Stimulated activated CD8-positive, alpha-beta memory T cell treated with anti-CD3 and anti-CD28 coated beads, Interleukin-12 subunit alpha, Interleukin-12 subunit beta, amount 100 ng/mL, for 4 hours (primary cell): ENCODE results near the gene TSHB.

ENCODE experiments used
- DNase-seq: peaks from one replicate; pipeline ENCODE4 v3.0.0-alpha.2; 2020; ENCODE audit warnings: low read depth

Gene TSHB

DNA sequence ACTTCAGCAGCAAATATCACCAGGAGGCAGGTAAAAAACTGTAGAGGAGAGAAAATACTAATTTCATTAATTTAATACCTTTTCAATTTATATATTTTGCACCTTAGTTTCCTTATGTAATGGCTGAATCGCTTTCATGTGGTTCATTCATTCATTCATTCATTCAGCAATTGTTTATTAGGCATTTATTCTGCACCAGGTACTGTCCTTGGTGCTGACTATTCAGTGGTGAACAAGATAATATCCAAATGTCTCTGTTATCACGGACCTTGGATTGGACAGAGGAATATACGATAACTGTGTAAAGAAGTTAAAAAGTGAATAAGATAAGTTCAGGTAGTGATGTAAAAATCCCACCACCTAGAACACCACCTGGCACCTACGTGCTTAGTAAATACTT is 30.9 kb downstream of the TSHB start:
- no peak for DNase-seq

DNA sequence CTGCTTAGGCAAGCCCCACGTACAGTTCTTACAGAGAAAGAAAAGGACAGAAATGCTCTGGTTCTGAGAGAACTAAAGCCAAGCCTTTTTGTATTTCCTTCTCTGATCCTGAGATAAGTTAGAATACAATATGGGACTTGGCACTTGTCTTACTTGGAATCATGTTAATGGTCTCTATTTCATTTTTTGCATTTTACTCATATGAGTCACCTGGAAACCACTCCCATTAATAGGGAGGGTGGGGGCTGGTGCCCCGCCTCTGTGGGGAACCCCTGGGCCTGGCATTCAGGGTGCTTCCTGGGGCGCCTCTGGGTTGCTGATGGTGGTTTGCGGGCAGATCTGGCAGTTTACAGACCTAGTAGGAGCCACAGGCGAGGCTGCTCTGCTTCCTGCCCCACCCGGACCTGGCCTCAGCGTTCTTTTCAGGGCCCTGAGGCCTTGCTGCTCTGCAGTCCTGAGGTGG is 32.9 kb downstream of the TSHB start:
- DNase-seq = peak; percentile 83

DNA sequence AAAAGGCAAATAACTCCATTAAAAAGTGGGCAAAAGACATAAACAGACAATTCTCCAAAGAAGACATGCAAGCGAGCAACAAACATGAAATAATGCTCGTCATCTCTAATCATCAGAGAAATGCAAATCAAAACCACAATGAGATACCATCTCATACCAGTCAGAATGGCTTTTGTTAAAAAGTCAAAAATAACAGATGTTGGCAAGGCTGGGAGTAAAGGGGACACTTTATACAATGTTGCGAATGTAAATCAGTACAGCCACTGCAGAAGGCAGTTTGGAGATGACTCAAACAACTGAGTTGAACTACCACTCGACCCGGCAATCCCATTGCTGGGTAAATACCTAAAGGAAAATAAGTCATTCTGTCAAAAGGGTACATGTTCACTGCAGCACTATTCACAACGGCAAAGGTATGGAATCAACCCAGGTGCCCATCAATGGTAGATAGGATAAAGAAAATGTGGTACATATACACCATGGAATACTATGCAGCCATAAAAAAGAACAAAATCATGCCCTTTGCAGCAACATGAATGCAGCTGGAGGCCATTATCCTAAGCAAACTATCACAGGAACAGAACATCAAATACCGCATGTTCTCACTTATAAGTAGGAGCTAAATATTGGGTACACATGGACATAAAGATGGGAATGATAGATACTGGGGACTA is 33.7 kb downstream of the TSHB start:
- DNase-seq = no peak

DNA sequence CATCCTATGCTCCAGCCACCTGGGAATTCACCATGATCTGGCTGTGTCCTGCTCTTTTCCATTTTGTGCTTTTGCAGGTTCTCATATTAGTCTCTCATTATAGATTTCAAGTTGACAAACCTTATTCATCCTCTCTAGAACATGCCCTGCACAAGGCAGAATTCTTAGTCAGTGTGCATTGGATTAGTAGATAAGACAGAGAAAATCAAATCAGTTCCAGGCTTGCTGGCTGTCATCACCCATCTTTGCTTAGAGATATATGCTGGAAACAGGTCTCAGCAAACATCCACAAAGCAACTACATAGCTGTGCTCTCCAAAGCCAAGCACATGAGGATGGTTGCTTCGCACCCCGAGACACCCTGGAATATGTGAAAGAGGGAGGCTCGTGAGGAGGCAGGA is 34.8 kb downstream of the TSHB start:
- no peak for DNase-seq

DNA sequence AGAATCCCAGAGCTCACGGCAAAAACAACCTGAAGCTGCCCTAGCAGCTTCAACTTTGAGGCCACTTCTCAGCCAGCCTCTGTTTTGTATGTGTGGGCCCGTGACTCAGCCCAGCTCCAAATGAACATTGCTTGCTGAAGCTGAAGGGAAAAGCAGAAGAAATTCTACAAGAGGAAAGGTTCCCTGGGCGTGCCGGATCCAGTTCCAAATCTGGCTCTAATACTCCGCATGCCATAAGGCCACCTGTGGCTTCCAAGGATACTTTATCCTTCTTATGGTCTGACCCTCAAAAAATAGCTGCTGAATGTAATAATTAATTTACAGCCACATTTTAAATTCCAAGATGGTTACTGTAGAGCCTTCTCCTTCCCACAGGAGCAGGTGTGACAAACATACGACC is 35.4 kb downstream of the TSHB start:
- no peak for DNase-seq

DNA sequence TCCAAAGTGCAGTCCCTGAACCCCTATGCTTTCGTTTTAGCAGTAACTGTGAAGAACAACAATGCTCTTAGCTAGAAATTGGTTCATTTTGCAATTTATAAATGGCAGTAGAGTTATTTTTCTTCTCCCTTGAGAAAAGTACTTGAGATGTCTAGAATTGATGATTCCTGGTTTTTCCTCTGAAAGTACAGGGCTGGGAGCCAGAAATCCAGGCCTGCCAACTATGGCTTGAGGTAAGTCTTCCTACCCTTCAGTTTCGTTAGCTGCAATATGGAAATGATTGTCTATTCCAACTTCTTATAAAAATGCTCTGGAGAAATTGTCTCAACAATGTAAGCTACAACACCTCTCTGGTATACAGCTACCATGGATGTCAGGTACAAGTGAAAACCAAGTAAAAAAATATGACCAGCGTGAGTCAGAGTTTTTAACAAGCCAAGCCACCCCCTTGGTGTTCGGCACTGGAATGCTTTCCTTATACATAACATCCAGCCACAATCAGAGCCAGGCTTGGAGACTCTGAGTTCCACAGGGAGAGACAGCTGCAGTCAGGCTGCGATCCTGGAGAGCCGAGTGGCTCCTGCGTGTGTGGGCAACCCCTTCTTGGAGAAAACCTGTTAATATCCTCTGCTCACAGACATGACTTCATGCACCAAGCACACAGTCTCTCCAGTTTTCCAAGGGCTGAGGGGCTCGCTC is 37.7 kb downstream of the TSHB start:
- DNase-seq = no peak

DNA sequence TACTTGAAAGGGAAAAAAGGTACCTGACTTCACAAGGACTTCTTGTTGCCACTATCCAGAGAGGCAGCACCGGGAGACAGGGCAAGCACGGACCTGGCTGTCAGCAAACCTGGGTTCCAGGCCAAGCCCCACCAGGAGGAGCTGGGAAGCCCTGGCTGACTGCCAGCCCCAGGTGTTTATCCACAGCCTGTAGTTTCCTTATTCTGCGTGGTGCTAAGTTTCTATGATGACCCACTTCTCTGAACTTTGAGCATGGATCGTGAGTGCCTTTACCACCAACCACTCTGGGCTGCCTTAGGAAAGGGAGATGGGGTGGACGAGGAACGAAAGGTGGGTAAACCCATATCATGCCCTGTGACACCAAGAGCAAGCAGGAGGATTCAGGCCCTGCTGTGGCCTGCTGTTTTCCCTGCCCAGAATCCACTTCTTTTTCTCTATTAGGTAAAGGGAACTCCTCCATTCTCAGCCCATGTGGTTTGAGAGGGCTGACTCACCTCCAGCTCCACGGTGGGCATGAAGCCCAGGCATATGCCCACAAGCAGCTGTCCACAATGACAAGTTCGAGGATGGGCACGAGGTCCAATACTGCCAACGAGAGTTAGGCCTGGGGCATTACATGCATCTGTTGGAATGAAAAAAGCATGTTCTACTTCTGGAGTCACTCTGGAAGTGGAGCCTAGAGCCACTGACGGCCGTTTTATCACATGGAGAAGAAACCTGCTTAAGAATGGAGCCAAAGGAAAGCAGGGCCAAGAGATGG is 39.4 kb downstream of the TSHB start:
- no peak for DNase-seq

DNA sequence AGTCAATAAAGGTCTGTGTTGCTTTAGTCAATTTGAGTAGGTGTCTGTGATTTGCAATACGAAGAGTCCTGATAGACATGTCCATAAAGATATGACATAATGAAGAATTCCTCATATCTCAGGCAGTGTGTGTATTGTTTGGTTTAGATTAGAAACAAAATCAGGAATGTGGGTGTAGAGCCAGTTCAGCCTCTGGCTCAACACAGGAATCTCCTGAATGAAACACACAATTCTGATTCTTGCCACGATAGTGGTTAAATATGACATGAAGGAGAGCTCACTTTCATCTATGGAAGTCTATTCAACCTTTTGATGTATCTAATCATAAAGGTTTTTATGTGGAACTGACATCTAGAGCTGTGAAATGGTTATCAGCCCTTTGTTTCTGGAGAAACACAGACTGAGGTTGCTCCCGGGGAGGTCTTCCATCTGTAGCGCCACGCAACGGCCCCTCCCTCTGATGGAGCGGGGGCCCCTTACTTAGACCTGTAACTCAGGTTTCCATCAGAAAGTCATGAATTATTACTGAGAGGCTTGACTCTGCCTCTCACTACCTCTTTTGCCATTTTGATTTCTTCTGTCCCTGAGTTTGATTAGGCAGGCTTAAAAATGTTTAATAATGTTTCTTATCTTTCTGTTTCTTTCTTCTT is 40.2 kb downstream of the TSHB start:
- no peak for DNase-seq

DNA sequence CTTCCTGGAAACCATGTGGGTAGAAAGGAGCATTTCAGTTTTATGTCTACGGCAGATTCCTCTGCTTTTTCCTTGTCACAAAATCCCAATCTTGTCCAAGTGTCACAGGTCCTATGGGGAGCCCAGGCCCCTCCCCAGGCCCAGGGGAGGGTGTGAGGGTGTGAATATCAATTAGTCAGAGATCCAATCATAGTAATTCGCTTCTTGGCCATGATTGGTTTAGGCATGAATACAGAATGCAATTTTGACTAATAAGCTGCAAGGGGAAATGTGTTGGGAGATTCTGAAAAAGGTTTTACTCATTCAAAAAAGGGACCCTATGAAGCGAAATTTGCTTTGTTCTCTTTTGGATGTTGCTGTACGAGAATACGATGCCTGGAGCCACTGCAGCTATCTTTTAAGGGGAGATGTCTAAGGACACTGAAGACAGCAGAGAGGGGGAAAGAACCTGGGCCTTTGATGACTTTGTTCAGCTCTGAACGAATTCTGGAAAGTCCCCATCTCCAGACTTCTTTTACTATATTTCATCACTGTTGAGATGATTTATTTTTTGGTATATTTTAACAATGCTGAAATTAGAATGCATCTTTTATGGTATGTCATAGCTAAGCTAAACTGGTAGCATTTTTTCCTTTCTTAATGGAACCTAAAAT is 41.5 kb downstream of the TSHB start:
- no peak for DNase-seq

DNA sequence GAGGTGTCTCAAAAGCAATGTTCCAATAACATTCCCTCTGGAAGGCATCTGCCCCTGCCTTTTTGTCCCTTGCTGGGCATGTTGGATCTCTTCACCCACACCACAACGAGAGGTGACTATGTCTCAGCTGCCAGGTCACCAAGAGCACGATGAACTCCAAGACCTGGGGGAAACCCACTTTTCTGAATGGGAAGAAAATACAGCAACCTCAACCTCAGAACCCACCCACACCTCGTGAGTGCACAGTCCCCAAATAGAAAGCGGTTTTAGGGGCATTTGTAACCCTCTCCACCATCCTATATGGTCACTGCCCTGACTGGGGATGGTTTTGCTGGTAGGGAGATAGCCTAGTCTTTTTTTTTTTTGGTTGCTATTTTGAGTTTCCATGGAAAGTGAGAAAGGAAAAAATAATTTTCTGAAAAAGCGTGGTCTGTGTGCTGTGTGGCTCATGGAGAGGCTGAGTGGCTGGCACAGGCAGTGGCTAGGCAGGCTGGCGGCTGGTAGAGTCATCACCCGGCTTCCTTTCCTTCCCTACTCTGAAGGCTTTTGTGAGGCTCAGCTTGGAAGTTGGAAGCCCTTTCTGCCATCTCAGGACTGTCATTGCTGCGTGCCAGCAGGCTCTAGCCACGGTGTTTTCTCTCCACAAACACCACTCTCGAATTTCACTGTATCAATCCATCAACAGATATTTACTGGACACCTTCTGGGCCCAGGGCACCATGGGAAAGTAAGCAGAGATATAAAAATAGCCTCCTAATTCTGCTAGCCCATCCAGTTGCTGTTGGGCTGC is 43.9 kb downstream of the TSHB start:
- DNase-seq = no peak

DNA sequence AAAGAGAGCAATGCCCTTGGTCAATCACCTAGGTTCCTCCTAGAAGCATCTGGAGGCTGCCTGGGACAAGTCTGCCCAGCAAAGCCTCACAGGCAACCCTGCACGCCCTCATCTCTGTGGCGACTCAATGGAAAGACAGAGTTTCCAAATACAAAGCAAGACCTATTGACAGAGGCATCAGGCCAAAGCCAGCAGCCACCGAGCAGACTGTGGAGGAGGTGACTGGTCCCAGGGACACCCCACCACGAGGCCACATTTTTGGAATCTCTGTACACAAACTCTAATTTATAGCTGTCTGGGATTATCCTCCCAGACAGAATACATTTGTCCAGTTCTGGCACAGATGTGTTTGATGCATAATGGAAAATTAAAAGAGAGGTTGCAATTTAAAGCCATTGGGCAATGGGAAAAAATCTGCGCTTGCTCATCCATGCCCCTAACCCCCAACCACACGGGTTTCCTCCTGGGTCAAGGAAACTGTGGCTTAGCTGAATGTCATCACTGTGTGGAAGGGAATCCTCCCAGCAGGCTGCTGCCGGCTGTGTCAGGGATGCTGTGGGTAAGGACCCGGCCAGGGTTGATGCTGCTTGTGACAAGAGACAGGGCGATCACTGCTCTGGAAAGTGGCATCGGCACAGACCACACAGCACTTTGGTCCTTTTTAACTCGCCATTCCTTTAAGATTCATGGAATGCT is 45.4 kb downstream of the TSHB start:
- no peak for DNase-seq

DNA sequence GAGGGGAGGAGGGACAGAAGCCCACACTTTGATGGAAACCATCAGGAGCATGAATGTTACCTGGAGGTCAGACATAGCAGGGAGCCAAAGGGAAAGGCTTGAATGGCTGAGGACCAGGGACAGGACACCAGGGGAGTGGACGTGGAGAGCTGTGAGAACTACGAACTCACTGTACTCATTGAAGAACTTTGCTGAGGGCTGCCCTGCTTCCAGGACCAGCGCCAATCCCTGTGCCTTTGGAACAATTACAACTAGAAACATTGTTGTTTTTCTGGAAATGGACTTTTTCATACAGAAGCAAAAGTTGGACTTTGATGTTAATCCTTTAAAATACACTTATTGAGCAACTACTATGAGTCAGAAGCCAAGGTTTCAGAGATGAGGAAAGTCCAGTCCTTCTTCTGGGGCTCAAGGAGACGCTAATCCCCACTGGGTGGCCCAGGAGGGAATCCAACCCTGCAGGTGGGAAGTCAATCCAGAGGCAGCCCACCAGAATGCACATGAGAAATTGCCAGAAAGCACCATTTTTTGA is 46.8 kb downstream of the TSHB start:
- DNase-seq = no peak

DNA sequence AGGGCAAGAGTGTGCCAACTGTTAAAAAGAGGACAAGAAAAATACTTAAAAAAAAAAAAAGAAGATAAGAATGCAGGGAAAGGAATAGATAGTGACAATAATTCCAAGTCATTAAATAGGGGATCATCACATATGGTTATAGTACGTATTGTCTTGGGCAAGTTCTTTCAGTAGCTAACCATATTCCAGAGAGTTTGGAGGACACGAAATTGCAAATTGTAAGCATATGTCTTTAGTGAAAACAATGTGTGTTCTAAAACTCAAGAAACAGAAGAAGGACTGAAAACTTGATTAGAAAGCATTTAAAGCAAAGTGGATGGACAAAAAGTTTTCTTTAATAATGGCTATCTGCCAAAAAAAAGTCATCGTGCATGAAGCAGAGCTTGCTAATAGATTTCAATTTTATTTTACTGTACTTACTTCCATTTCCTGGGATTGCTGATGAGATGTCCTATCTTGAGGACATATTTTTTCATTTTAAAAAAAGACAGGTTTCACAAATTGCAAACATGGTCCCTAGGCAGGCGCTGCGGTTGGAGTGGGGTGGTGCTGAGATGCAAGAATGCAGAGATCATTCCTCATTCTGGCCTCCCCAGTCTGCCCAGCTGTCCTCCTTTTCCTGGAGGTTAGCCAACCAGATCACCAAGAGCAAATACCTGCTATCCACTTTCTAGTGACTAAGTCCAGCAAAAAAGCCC is 47.8 kb downstream of the TSHB start:
- DNase-seq = no peak

DNA sequence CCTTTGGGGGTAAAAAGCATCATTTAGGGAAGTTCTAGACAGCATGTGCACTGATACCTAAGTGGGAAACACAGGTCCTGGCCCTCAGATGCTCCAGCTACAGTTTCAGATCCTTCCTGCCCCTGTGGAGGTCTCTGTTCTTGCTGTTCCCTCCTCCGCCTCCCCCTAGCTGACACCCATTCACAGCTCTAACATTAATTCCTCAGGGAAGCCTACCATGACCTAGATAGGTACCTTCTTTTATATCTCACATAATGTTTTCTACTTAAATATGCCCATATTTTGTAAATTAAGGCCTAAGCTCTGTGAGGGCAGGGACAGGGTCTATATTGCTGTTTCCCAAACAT is 48.3 kb downstream of the TSHB start:
- DNase-seq = no peak

DNA sequence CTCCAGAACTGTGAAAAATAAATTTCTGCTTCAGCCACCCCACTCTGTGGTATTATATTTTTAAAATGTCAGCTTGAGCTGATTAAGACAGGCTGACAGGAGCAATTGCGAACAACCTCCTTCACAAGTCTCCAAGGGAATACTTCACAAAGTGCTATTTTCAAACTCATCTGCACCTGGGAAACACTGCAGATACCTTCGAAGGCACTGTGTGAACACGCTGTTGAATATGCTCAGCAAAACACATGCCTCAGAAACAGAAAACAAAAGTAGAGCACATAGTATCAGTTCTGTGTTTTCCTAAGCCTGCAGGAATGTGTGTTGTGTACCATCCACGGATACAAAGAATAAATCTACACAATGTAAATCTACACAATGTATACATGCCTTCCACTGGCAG is 49.1 kb downstream of the TSHB start:
- no peak for DNase-seq

DNA sequence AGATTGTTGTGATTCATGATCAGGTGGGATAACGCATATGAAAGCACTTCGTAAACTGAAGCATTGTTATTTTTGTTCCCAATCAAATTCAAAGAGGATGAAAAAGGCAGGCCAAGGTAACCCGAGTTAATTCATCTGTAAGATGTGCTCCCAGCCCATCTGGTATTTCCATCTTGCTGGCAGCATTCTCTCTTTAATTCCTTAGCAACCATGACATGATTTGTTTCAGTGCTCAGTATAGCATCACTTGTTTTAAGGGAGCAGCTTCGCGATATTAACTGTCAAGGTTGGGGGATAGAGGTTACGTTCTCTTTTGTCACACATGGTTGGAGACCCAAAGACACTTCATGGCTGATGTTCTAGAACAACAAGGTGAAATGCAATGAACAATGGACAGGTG is 53.3 kb downstream of the TSHB start:
- DNase-seq = no peak
